Sigmoid colon (tissue), 7 donors: ENCODE results near the gene SORCS2. TPM values are rescaled to one million over a fixed set of nuclear protein-coding genes. Genes with fewer than 3 reads are reported as not detected.
A peak's percentile ranks its signal among the peaks of the same experiment; 100 is the strongest.

ENCODE experiments used
- DNase-seq: peaks from one replicate; pipeline ENCODE4 v3.0.0-alpha.2; 2019
- H3K27ac ChIP-seq, 4 donors: fragments of 200-600 bp; sonication (generic); one replicate each; pipeline ENCODE4 v1.5.1; 2016 to 2019; ENCODE audit warnings: mild to moderate bottlenecking in 1 of 4
- H3K27me3 ChIP-seq, 3 donors: fragments of 200-600 bp; sonication (generic); one replicate each; pipeline ENCODE4 v1.5.1; 2019; ENCODE audit warnings: mild to moderate bottlenecking in 1 of 3
- H3K36me3 ChIP-seq, 4 donors: fragments of 200-600 bp; sonication (generic); one replicate each; pipeline ENCODE4 v1.5.1; 2016 to 2019
- H3K4me1 ChIP-seq, 4 donors: fragments of 200-600 bp; sonication (generic); one replicate each; pipeline ENCODE4 v1.5.1; 2017 to 2019
- H3K4me3 ChIP-seq, 4 donors: fragments of 200-600 bp; sonication (generic); one replicate each; pipeline ENCODE4 v1.5.1; 2017 to 2019; ENCODE audit warnings: mild to moderate bottlenecking in 2 of 4, moderate library complexity in 1 of 4
- H3K9me3 ChIP-seq, 4 donors: fragments of 200-600 bp in 3 of 4; sonication (generic) in 3 of 4; one replicate each; pipeline versions ENCODE4 v1.5.1 to v1.6.1; 2013 to 2019
- CTCF ChIP-seq, 4 experiments: fragments of 450-650 bp in 3 of 4; fragments of 200-600 bp in 1 of 4; IDR thresholded peaks; one replicate each; pipeline ENCODE4 v1.5.1; 2016 to 2019; ENCODE audit warnings: antibody characterized with exemption in 4 of 4, mild to moderate bottlenecking in 3 of 4, moderate library complexity in 2 of 4
- EP300 ChIP-seq, 4 donors: sonication (generic); formaldehyde crosslinking; IDR thresholded peaks; one replicate each; pipeline ENCODE4 v1.6.1; 2017; ENCODE audit warnings: antibody characterized with exemption in 4 of 4
- POLR2A ChIP-seq, 2 donors: fragments of 450-650 bp; IDR thresholded peaks; one replicate each; pipeline ENCODE4 v1.6.1; 2016; ENCODE audit warnings: antibody characterized with exemption in 2 of 2, mild to moderate bottlenecking in 2 of 2, moderate library complexity in 2 of 2
- POLR2AphosphoS5 ChIP-seq, 4 donors: sonication (generic); formaldehyde crosslinking; IDR thresholded peaks; one replicate each; pipeline ENCODE4 v1.6.1; 2017; ENCODE audit warnings: antibody characterized with exemption in 4 of 4
- WGBS, 2 donors: extraction: QIAGEN DNeasy Blood & Tissue Kit; methylation state at CpG; one replicate each; pipeline ENCODE4 v1.1.7; 2013; 5-methylcytosine and 5-hydroxymethylcytosine counted together
- intact Hi-C: fragments of 100-400 bp; cut with DNase I; formaldehyde crosslinking; loops from one replicate; pipeline ENCODE4 v1.15.1; 2023
- polyA plus RNA-seq, 3 donors: library from polyadenylated mRNA; stranded (reverse); fragments of 200-250 nt; gene quantifications; one replicate each; pipeline ENCODE4 v1.2.3, GENCODE V29; 2013
- total RNA-seq, 4 donors: library from RNA; depleted of rRNA; stranded (reverse); fragments of >200 nt; gene quantifications; one replicate each; pipeline ENCODE4 v1.1.0, GENCODE V29; 2016
- donor health status: healthy with polysubstance abuse.
- donor health status: Bipolar disorder and iron deficiency.
- donor health status: healthy.

The SORCS2 gene
- total and polyA plus RNA-seq, 7 donors: 1.8 to 6.4 (median 3.9) TPM; not detected in 2

GRCh38 chr4:7427361-7427760 is 235.0 kb downstream of the SORCS2 start:
- WGBS, 2 donors: 64 to 67% methylated on average over 10 of the region's 10 CpGs
- Histone ChIP-seq H3K4me3 (no peak overlapping the region), H3K9me3 (no peaks in the 10 kb centered on the region), H3K27me3 (no peaks in the 10 kb centered on the region), H3K27ac (no peak overlapping the region), H3K36me3 (no peaks in the 10 kb centered on the region), H3K4me1 (no peaks in the 10 kb centered on the region)
- intact Hi-C loops: no loop called here
- TF ChIP-seq CTCF (IDR thresholded peaks at IDR 0.05) (no peak), POLR2A (IDR thresholded peaks at IDR 0.05) (no peak), EP300 (IDR thresholded peaks at IDR 0.05) (no peak), POLR2AphosphoS5 (IDR thresholded peaks at IDR 0.05) (no peak)
- peak; percentile 53 for DNase-seq

- intact Hi-C loops: no loop called here
- Histone ChIP-seq H3K27ac (no peak overlapping the region), H3K4me3 (no peak overlapping the region), H3K36me3 (no peaks in the 10 kb centered on the region), H3K9me3 (no peaks in the 10 kb centered on the region), H3K27me3 (no peaks in the 10 kb centered on the region), H3K4me1 (no peaks in the 10 kb centered on the region)
- 81 to 84% methylated on average over 13 of the region's 13 CpGs for WGBS, 2 donors
- peak; percentile 29 for DNase-seq
- TF ChIP-seq CTCF (IDR thresholded peaks at IDR 0.05) (no peak), POLR2AphosphoS5 (IDR thresholded peaks at IDR 0.05) (no peak), POLR2A (IDR thresholded peaks at IDR 0.05) (no peak), EP300 (IDR thresholded peaks at IDR 0.05) (no peak)
Measured at GRCh38 chr4:7427831-7428260, 235.5 kb downstream of the SORCS2 start.

GRCh38 chr4:7428261-7429068 is 236.1 kb downstream of the SORCS2 start:
- Histone ChIP-seq H3K27ac (no peak overlapping the region), H3K27me3 (no peaks in the 10 kb centered on the region), H3K4me1 (no peaks in the 10 kb centered on the region), H3K9me3 (no peaks in the 10 kb centered on the region), H3K4me3 (no peak overlapping the region), H3K36me3 (no peaks in the 10 kb centered on the region)
- intact Hi-C loops: no loop called here
- peak; percentile 55 for DNase-seq
- no peak for TF ChIP-seq POLR2AphosphoS5 (IDR thresholded peaks at IDR 0.05)
- TF ChIP-seq EP300 (IDR thresholded peaks at IDR 0.05): no peak
- no peak for TF ChIP-seq POLR2A (IDR thresholded peaks at IDR 0.05)
- TF ChIP-seq CTCF (IDR thresholded peaks at IDR 0.05): no peak
- WGBS, 2 donors: 80 to 81% methylated on average over 16 of the region's 16 CpGs

- Histone ChIP-seq H3K4me1 (no peaks in the 10 kb centered on the region), H3K4me3 (no peak overlapping the region), H3K27ac (no peak overlapping the region), H3K27me3 (no peaks in the 10 kb centered on the region), H3K9me3 (no peaks in the 10 kb centered on the region), H3K36me3 (no peaks in the 10 kb centered on the region)
- peak; percentile 35 for DNase-seq
- TF ChIP-seq EP300 (IDR thresholded peaks at IDR 0.05) (no peak), POLR2AphosphoS5 (IDR thresholded peaks at IDR 0.05) (no peak), POLR2A (IDR thresholded peaks at IDR 0.05) (no peak), CTCF (IDR thresholded peaks at IDR 0.05) (no peak)
- intact Hi-C loops: no loop called here
- 77 to 86% methylated on average over 9 of the region's 9 CpGs for WGBS, 2 donors
Measured at GRCh38 chr4:7429069-7429416, 236.7 kb downstream of the SORCS2 start.
